GM19099 (cell line): ENCODE data around the gene NKTR.

Experiments
- POLR2A ChIP-seq: IDR thresholded peaks from 3 replicates; pipeline ENCODE4 v1.6.1; 2011; ENCODE audit warnings: low read depth; ENCODE audit not compliant: insufficient read length; ENCODE audit errors: extremely low read depth

Gene NKTR

GRCh38 chr3:42697289-42698051 lies 97.0 kb downstream of the NKTR start:
- no peak for TF ChIP-seq POLR2A
